ENCODE measurements around the gene ZNRF1. TPM values are rescaled to one million over a fixed set of nuclear protein-coding genes. Genes with fewer than 3 reads are reported as not detected.

The ZNRF1 gene
- total RNA-seq, 4 donors from 2014 or later: 28.5 to 58.4 (median 40.4) TPM

- H3K4me1 ChIP-seq: peaks cover 0 to 25% (median 21%) of the 10 kb centered on the region in 4 donors
- in situ Hi-C loops (cut with MboI; ENCODE audit: low pct_ligation_motif_present in 1 of 4, low pct_unique_long_range_greater_than_20kb in 1 of 4, low sequenced_read_pairs in 3 of 4): loop anchor here in 2 of 4 donors (5.0 kb wide), 1 partner anchor 105 kb away; no protein-coding TSS in a partner anchor
- DNase-seq: no peak
Measured at GRCh38 chr16:75002474-75002873, 3.6 kb downstream of the ZNRF1 start.

DNA sequence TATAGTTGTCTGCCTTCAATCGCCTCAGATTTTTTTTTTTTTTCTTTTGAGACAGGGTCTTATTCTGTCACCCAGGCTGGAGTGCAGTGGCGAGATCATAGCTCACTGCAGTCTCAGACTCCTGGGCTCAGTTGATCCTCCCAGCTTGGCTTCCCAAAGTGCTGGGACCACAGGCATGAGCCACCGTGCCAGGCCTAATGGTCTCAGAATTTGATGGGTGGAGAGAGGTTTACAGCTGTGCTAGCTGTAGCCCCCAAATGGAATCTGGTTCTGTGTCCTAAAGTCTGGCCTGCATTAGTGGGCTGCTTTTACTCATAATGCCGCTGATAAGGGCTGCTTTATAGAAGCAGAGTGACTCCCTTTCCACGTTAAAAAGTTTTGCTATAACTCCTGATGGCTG is 5.1 kb downstream of the ZNRF1 start:
- no peaks in the 10 kb centered on the region for H3K36me3 ChIP-seq
- TF ChIP-seq EP300 (IDR thresholded peaks at IDR 0.05; ENCODE audit: low read depth): no peak
- TF ChIP-seq POLR2AphosphoS5 (IDR thresholded peaks at IDR 0.05): no peak
- TF ChIP-seq CTCF (IDR thresholded peaks at IDR 0.05): no peak
- TF ChIP-seq POLR2A (IDR thresholded peaks at IDR 0.05): no peak
- no peaks in the 10 kb centered on the region for H3K27me3 ChIP-seq
- WGBS, 2 donors (ENCODE audit: low coverage in 1 of 2): 91 to 100% methylated on average over 1 to 5 of the region's 5 CpGs
- DNase-seq: no peak
- no peaks in the 10 kb centered on the region for H3K9me3 ChIP-seq
- peaks cover 0 to 18% (median 13%) of the 10 kb centered on the region in 4 donors for H3K4me1 ChIP-seq
- no peak overlapping the region for H3K27ac ChIP-seq
- no peak overlapping the region for H3K4me3 ChIP-seq
- intact Hi-C loops (cut with DNase I; ENCODE audit: low total_unique reads) (no loop called here), in situ Hi-C loops (cut with MboI; ENCODE audit: low pct_ligation_motif_present in 1 of 4, low pct_unique_long_range_greater_than_20kb in 1 of 4, low sequenced_read_pairs in 3 of 4) (loop anchor here in 2 of 4 donors (5.0 kb wide), 1 partner anchor 103 kb away; no protein-coding TSS in a partner anchor)

More at GRCh38 chr16:75002474-75002873, 3.6 kb downstream of the ZNRF1 start:
- no peaks in the 10 kb centered on the region for H3K36me3 ChIP-seq
- 74 to 75% methylated on average over 4 to 9 of the region's 9 CpGs for WGBS, 2 donors (ENCODE audit: low coverage in 1 of 2)
- H3K4me3 ChIP-seq: no peak overlapping the region
- TF ChIP-seq POLR2AphosphoS5 (IDR thresholded peaks at IDR 0.05) (no peak), POLR2A (IDR thresholded peaks at IDR 0.05) (no peak), CTCF (IDR thresholded peaks at IDR 0.05) (no peak), EP300 (IDR thresholded peaks at IDR 0.05; ENCODE audit: low read depth) (no peak)
- H3K27ac ChIP-seq: no peak overlapping the region
- intact Hi-C loops (cut with DNase I; ENCODE audit: low total_unique reads): no loop called here
- no peaks in the 10 kb centered on the region for H3K27me3 ChIP-seq
- no peaks in the 10 kb centered on the region for H3K9me3 ChIP-seq

DNA sequence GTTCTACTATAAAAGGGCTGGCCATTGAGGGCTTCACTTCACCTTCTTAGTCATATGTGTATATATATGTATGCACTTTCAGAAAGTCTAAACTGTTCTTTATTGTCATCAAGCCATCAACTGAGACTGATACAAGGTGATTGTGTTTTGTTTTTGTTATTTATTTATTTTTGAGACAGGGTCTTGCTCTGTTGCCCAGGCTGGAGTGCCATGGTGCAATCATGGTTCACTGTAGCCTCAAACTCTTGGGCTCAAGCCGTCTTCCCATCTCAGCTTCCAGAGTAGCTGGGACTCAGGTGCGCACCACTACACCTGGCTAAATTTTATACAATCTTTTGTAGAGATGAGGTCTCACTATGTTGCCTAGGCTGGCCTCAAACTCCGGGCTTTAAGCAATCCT is 5.6 kb downstream of the ZNRF1 start:
- Histone ChIP-seq H3K27ac (no peak overlapping the region), H3K36me3 (no peaks in the 10 kb centered on the region), H3K4me1 (peaks cover 0 to 18% (median 13%) of the 10 kb centered on the region in 4 donors), H3K9me3 (no peaks in the 10 kb centered on the region), H3K4me3 (no peak overlapping the region), H3K27me3 (no peaks in the 10 kb centered on the region)
- intact Hi-C loops (cut with DNase I; ENCODE audit: low total_unique reads): no loop called here
- TF ChIP-seq EP300 (IDR thresholded peaks at IDR 0.05; ENCODE audit: low read depth) (no peak), POLR2AphosphoS5 (IDR thresholded peaks at IDR 0.05) (no peak), POLR2A (IDR thresholded peaks at IDR 0.05) (no peak), CTCF (IDR thresholded peaks at IDR 0.05) (no peak)
- in situ Hi-C loops (cut with MboI; ENCODE audit: low pct_ligation_motif_present in 1 of 4, low pct_unique_long_range_greater_than_20kb in 1 of 4, low sequenced_read_pairs in 3 of 4): loop anchor here in 2 of 4 donors (5.0 kb wide), 1 partner anchor 103 kb away; no protein-coding TSS in a partner anchor
- WGBS, 2 donors (ENCODE audit: low coverage in 1 of 2): 98% methylated on average over 3 of the region's 3 CpGs; no CpG with 5 or more reads in 1 of the 2 donors
- no peak for DNase-seq

DNA sequence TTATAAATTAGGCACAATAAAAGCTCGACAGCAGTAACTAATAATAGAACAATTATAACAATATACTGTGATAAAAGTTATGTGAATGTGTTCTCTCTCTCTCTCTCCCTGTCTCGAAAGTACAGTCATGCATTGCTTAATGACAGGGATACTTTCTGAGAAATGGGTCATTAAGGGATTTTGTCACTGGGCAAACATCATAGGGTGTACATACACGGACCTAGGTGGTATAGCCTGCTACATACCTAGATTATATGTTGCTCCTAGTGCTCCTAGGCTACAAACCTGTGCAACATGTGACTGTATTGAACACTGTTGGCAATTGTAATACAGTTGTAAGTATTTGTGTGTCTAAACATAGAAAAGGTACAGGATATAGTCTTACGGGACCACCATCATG is 6.9 kb downstream of the ZNRF1 start:
- Histone ChIP-seq H3K4me1 (peaks cover 0 to 14% (median 6%) of the 10 kb centered on the region in 4 donors), H3K27me3 (no peaks in the 10 kb centered on the region), H3K9me3 (no peaks in the 10 kb centered on the region), H3K36me3 (no peaks in the 10 kb centered on the region), H3K27ac (no peak overlapping the region), H3K4me3 (no peak overlapping the region)
- 83 to 90% methylated on average over 3 to 4 of the region's 4 CpGs for WGBS, 2 donors (ENCODE audit: low coverage in 1 of 2)
- intact Hi-C loops (cut with DNase I; ENCODE audit: low total_unique reads) (no loop called here), in situ Hi-C loops (cut with MboI; ENCODE audit: low pct_ligation_motif_present in 1 of 4, low pct_unique_long_range_greater_than_20kb in 1 of 4, low sequenced_read_pairs in 3 of 4) (no loop called here)
- TF ChIP-seq CTCF (IDR thresholded peaks at IDR 0.05) (no peak), POLR2AphosphoS5 (IDR thresholded peaks at IDR 0.05) (no peak), EP300 (IDR thresholded peaks at IDR 0.05; ENCODE audit: low read depth) (no peak), POLR2A (IDR thresholded peaks at IDR 0.05) (no peak)
- no peak for DNase-seq
